Upper lobe of right lung (tissue), 1 donor: ENCODE measurements around the gene PPP1R16B. TPM values are rescaled to one million over a fixed set of nuclear protein-coding genes. Genes with fewer than 3 reads are reported as not detected.

Experiments
- ATAC-seq: fragments of 200-7000 bp; cut with Tn5 transposase; one replicate; pipeline ENCODE4 v1.9.1; 2020; ENCODE audit warnings: mild to moderate bottlenecking, moderate library complexity
- DNase-seq: peaks from one replicate; pipeline ENCODE4 v3.0.0-alpha.2; 2020
- H3K27ac ChIP-seq: fragments of 200-600 bp; one replicate; pipeline ENCODE4 v1.8.0; 2022
- H3K27me3 ChIP-seq: fragments of 200-600 bp; one replicate; pipeline ENCODE4 v1.8.0; 2022; ENCODE audit warnings: mild to moderate bottlenecking
- H3K36me3 ChIP-seq: fragments of 200-600 bp; one replicate; pipeline ENCODE4 v1.8.0; 2022
- H3K4me1 ChIP-seq: fragments of 200-600 bp; one replicate; pipeline ENCODE4 v1.8.0; 2022
- H3K4me3 ChIP-seq: fragments of 200-600 bp; one replicate; pipeline ENCODE4 v1.8.0; 2022; ENCODE audit warnings: mild to moderate bottlenecking
- H3K9me3 ChIP-seq: fragments of 200-600 bp; one replicate; pipeline ENCODE4 v1.8.0; 2022
- intact Hi-C: fragments of 100-400 bp; cut with DNase I; formaldehyde crosslinking; loops from one replicate; pipeline ENCODE4 v1.11.0; 2022
- total RNA-seq: library from RNA; stranded (reverse); fragmentation: NEBNext Ultra II Directional; extraction: Animal tissue kit (Norgen Biotek cat#: 25700); gene quantifications from one replicate; pipeline ENCODE4 v1.2.1, GENCODE V29; 2021
- TF ChIP-seq, protein P1 (sequence below): fragments of 200-600 bp; IDR thresholded peaks from one replicate; pipeline ENCODE4 v1.8.0; 2022; ENCODE audit warnings: antibody characterized with exemption
- donor health status: DM: no; HTN: yes; CAD: no; lungs with severe emphysema.

The PPP1R16B gene
- total RNA-seq, 1 donor from 2014 or later: 22.1 TPM

DNA sequence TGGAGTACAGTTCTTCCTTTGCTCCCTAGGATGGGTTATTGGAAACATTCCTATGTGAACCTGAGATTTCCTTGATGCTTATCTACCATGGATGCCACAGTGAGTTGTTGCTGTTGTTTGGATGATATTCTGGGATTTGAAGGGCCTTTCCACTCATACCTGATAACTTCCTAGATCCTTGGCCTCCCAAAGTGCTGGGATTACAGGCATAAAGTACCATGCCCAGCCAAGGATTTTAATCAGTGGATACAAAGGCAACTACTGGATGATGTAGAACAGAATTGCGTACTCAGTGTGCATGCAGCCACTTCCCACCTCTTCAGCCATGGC is 20.0 kb downstream of the PPP1R16B start:
- DNase-seq (no peak), ATAC-seq (no peak)
- Histone ChIP-seq H3K4me1 (peaks cover 33% of the 10 kb centered on the region), H3K9me3 (no peaks in the 10 kb centered on the region), H3K27ac (no peak overlapping the region), H3K27me3 (no peaks in the 10 kb centered on the region), H3K36me3 (no peaks in the 10 kb centered on the region), H3K4me3 (no peak overlapping the region)
- intact Hi-C loops: no loop called here
- TF ChIP-seq, protein P1, sequence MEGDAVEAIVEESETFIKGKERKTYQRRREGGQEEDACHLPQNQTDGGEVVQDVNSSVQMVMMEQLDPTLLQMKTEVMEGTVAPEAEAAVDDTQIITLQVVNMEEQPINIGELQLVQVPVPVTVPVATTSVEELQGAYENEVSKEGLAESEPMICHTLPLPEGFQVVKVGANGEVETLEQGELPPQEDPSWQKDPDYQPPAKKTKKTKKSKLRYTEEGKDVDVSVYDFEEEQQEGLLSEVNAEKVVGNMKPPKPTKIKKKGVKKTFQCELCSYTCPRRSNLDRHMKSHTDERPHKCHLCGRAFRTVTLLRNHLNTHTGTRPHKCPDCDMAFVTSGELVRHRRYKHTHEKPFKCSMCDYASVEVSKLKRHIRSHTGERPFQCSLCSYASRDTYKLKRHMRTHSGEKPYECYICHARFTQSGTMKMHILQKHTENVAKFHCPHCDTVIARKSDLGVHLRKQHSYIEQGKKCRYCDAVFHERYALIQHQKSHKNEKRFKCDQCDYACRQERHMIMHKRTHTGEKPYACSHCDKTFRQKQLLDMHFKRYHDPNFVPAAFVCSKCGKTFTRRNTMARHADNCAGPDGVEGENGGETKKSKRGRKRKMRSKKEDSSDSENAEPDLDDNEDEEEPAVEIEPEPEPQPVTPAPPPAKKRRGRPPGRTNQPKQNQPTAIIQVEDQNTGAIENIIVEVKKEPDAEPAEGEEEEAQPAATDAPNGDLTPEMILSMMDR: no peak

DNA sequence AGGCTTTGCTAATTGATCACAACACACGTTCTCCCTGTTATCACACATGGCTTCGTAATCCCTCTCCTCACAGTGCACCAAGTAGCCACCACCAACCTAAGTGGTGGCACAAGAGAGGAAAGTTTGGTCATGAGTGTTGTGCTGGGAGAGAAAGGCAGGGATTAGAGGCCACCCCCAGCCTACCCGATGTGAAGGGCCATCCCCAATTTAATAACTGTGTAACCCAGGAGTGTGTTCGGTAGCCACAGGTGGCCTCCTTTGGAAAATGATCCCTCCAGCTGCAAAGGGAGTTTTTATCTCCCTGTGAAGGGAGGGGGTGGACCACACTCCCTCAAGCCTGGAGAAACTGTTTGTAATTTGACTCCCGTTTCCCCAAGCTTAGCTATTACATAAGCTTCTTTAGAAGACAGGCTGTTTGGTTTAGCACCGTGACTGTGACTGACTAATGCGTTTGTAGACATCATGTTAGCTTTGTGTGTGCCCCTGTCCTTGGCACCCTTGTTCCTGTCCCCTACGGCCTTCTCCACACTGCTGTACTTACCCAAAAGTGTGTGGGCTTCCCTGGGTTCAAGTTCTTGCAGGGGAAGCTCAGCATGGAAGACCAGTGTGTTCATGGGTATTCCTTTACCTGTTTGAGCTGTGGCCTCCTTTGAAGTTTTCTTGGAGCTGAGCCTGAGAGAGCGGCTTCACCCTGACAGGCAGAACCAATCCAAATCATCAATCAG is 20.6 kb downstream of the PPP1R16B start:
- Histone ChIP-seq H3K36me3 (no peaks in the 10 kb centered on the region), H3K27ac (no peak overlapping the region), H3K27me3 (no peaks in the 10 kb centered on the region), H3K4me3 (no peak overlapping the region), H3K9me3 (no peaks in the 10 kb centered on the region), H3K4me1 (peaks cover 33% of the 10 kb centered on the region)
- DNase-seq (no peak), ATAC-seq (peak; percentile 14)
- TF ChIP-seq, protein P1: no peak
- intact Hi-C loops: no loop called here

- no peaks in the 10 kb centered on the region for H3K36me3 ChIP-seq
- H3K4me3 ChIP-seq: no peak overlapping the region
- intact Hi-C loops: no loop called here
- TF ChIP-seq, protein P1: no peak
- H3K9me3 ChIP-seq: no peaks in the 10 kb centered on the region
- peaks cover 28% of the 10 kb centered on the region for H3K4me1 ChIP-seq
- H3K27me3 ChIP-seq: no peaks in the 10 kb centered on the region
- H3K27ac ChIP-seq: peak overlapping the region; percentile 19
- DNase-seq (no peak), ATAC-seq (no peak)
These were observed 22.3 kb downstream of the PPP1R16B start for GRCh38 chr20:38827770-38828281.

DNA sequence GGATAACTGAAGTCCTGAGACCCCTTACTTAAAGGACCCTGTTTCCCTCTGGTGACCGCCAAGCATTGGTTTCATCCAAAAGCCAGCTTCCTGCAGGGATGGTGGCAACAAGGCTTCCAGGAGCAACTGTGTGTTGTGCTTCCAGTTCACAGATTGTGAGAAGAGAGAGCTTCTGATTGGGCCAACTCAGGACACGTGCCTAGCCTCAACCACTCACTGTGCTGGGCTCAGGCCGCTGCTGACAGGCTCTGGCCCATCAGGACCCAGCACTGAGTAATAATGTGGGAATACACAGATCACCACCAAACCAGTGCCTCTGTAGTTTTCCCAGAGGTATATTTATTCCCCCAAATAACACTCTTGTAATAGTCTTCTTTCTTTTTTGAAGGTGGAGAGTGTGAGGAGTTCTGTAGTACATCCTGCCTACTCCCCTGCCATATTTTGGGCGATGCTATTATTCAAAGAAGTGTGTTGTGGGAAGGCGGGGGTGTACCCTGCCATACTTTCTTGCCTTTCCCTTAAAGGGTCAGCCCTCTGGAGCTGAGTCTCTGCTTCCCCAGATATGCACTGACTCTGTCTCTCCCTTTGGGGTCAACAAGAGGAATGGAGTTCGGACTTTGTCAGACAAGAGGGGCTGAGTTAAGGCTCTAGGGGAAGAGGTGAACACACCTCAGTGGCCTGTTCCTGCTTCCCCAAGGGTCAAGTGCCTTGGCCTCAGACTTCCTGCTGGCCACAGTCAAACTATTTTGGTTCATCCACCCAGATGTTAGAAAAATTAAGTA is 23.2 kb downstream of the PPP1R16B start:
- Histone ChIP-seq H3K27me3 (no peaks in the 10 kb centered on the region), H3K4me1 (peaks cover 26% of the 10 kb centered on the region), H3K9me3 (no peaks in the 10 kb centered on the region), H3K27ac (peak overlapping the region; percentile 19), H3K36me3 (no peaks in the 10 kb centered on the region), H3K4me3 (no peak overlapping the region)
- intact Hi-C loops: no loop called here
- TF ChIP-seq, protein P1: no peak
- no peak for ATAC-seq
- DNase-seq: no peak

DNA sequence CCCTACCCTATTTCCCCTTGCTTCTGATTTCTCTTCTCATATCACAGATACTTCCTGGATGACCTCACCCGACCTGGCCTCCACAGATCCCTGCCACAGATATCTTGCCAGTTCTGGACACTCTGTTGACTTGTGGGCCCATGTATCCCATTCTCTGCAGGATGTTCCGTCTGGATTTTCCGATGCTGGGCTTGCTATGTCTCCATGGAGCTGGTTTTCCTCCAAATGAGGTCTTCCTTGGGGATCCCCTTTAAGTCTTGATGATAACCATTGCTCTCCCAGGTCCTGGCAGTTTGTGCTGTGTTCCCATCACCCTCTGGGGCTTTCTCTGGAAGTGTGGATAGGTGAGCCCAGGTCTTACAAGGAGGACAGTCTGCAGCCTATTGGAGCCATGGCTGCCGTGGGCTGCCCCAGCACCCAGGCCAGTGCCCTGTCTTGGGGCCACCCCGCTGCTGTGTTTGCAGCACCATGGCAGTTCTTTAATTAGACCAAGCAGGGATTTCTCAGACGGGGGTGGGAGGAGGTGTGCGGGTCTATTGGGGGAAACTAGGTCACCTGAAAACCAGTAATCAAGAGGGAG is 23.9 kb downstream of the PPP1R16B start:
- no peaks in the 10 kb centered on the region for H3K36me3 ChIP-seq
- peaks cover 26% of the 10 kb centered on the region for H3K4me1 ChIP-seq
- no peaks in the 10 kb centered on the region for H3K9me3 ChIP-seq
- H3K27me3 ChIP-seq: no peaks in the 10 kb centered on the region
- TF ChIP-seq, protein P1: no peak
- intact Hi-C loops: no loop called here
- H3K4me3 ChIP-seq: no peak overlapping the region
- no peak for DNase-seq
- H3K27ac ChIP-seq: peak overlapping the region; percentile 36
- peak; percentile 18 for ATAC-seq
